HG03280 (cell line): Measurements from ENCODE around the gene S100A4.
"Not testable (repeated sequence)": the region's sequence is repeated elsewhere in the genome, so short reads cannot be mapped to it uniquely, and the experiment has no call there.

Experiments
- ATAC-seq: cut with Tn5 transposase; IDR thresholded peaks from one replicate; pipeline ENCODE4 v1.9.1; 2021; ENCODE audit warnings: mild to moderate bottlenecking, moderate library complexity; ENCODE audit not compliant: unreplicated experiment

S100A4 gene

GRCh38 chr1:153545067-153546055, at the start of gene S100A4:
Gene S100A4, minus strand, starts transcription at chr1:153545806. Its CDS starts 1,012 bp downstream, at chr1:153544794.
- ATAC-seq = no peak

DNA sequence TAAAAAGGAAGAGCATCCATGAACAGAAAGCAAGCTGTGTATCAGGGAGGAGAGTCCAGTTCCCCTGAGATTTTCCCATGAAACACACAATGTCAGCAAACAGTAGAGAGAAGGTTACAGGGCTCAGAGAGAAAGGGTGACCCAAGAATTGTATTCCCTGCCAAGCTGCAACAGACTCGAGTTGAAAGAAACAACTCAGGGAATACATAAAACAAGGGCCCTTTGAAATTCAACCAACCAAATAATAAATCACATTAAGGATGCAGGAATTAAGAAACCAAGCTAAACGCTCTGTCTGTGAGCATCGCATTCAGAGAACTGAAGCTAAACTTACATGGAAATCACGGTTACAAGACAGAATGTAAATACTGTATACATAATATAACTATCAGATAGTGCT, 47.1 kb upstream of the S100A4 start:
- no peak for ATAC-seq

- ATAC-seq = no peak
These were observed 42.9 kb upstream of the S100A4 start for GRCh38 chr1:153588482-153588881.

DNA sequence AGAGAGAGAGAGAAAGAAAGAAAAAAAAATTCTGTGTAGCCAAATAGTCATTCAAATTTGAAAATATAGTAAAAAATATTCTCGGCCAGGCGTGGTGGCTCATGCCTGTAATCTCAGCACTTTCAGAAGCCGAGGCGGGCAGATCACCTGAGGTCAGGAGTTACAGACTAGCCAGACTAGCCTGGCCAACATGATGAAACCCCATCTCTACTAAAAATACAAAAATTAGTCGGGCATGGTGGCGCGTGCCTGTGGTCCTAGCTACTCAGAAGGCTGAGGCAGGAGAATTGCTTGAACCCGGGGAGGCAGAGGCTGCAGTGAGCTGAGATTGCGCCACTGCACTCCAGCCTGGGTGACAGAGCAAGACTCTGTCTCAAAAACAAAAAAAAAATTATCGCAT, 42.4 kb upstream of the S100A4 start:
- not testable (repeated sequence) for ATAC-seq

DNA sequence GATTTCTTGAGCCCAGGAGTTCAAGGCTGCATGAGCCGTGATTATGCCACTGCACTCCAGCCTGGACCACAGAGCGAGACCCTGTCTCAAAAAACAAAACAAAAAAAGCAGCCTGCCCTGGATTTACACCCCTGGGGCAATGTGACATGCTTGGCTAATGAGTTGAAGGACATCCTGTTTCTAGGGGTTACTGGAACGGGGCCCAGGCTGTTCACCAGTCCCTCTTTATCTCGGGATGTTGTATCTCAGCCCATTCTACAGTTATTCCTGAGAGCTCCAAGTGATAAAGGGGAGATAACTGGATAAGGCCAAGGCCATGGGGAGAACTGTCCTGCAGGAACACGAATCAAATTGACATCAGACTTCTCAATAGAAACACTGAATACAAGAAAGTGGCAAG, 41.7 kb upstream of the S100A4 start:
- no peak for ATAC-seq

GRCh38 chr1:153586347-153586746, 40.7 kb upstream of the S100A4 start:
- ATAC-seq = no peak

- ATAC-seq = no peak
These were observed 39.4 kb upstream of the S100A4 start for GRCh38 chr1:153585006-153585405.

- ATAC-seq = no peak
These were observed 38.4 kb upstream of the S100A4 start for GRCh38 chr1:153583976-153584375.

GRCh38 chr1:153583514-153583913, 37.9 kb upstream of the S100A4 start:
- not testable (repeated sequence) for ATAC-seq

GRCh38 chr1:153582836-153583235, 37.2 kb upstream of the S100A4 start:
- not testable (repeated sequence) for ATAC-seq

GRCh38 chr1:153578936-153579335, 33.3 kb upstream of the S100A4 start:
- no peak for ATAC-seq

GRCh38 chr1:153578490-153578889, 32.9 kb upstream of the S100A4 start:
- no peak for ATAC-seq

DNA sequence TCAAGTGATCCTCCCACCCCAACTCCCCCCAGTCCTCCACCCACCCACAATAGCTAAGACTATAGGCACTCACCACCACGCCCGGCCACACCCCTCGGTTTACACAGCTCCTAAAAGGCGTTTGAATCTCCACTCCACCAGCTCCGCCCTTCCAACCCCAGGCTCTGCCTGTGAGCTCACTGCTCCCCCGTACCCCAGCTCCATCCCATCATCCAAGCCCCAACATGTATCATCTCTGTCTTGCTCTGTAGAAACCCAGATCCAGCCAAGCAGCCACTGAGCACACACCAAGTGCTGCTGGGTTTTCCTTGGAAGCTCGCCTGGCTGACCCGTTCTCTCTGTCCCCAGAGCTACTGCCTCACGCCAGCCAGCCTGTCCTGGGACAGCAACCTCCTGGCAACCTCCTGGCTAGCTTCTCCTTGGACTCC, 32.0 kb upstream of the S100A4 start:
- no peak for ATAC-seq

DNA sequence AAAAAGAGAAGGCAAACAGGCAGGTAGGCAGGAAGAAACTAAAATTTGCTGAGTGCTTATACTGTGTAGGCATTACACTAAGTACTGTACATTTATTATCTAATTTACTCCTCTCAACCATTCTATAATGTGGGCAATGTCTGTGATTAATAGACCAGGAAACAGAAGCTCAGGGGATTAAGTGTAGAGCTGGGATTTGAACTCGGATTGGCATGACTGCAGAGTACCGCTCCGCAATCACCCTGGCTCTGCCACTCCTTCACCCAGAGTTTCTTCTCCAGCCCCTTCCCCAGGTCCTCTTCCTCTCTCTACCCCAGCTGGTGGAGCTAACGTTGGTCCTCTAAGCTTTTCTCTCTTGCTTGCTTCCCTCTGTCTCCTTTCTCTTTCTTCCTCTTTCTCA, 31.5 kb upstream of the S100A4 start:
- no peak for ATAC-seq

GRCh38 chr1:153575497-153575896, 29.9 kb upstream of the S100A4 start:
- not testable (repeated sequence) for ATAC-seq

DNA sequence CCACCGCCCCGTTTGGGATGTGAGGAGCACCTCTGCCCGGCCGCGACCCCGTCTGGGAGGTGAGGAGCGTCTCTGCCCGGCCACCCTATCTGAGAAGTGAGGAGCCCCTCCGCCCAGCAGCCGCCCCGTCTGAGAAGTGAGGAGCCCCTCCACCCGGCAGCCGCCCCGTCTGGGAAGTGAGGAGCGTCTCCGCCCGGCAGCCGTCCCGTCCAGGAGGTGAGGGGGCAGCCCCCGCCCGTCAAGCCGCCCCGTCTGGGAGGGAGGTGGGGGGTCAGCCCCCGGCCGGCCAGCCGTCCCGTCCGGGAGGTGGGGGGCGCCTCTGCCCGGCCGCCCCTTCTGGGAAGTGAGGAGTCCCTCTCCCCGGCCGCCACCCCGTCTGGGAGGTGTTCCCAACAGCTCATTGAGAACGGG, 29.5 kb upstream of the S100A4 start:
- ATAC-seq = not testable (repeated sequence)

- ATAC-seq = no peak
These were observed 27.7 kb upstream of the S100A4 start for GRCh38 chr1:153573351-153573750.

- no peak for ATAC-seq
These were observed 27.0 kb upstream of the S100A4 start for GRCh38 chr1:153572569-153573015.

GRCh38 chr1:153571706-153572105, 26.1 kb upstream of the S100A4 start:
- ATAC-seq = no peak

GRCh38 chr1:153570874-153571273, 25.3 kb upstream of the S100A4 start:
- no peak for ATAC-seq

DNA sequence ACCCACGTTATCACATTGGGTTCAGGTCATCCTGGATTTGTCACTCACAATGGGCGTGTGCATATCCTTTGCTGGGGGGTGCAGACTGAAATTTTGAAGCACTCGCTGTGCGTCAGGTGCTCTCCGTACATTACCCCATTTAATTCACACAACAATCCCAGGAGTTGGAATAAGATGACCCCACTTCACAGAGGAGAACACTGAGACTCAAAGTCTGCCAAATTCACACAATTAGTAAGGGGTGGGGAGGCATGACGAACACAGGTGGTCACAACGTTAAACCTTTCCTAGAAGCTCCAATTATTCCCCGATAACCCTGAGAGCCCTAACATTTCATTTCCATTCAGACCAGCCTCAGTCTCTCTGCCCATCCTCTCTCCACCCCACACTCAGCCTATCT, 23.9 kb upstream of the S100A4 start:
- ATAC-seq = no peak

GRCh38 chr1:153568367-153569099, 22.9 kb upstream of the S100A4 start:
- ATAC-seq = no peak
